HG02623 (cell line): ENCODE measurements around the gene CLCN6.

Source experiments
- ATAC-seq: cut with Tn5 transposase; IDR thresholded peaks from one replicate; pipeline ENCODE4 v1.9.1; 2021; ENCODE audit warnings: moderate library complexity; ENCODE audit not compliant: unreplicated experiment

The CLCN6 gene

GRCh38 chr1:11874624-11875023 is 68.6 kb downstream of the CLCN6 start:
- no peak for ATAC-seq

- ATAC-seq = no peak
Observed at GRCh38 chr1:11875094-11875493, 69.1 kb downstream of the CLCN6 start.

GRCh38 chr1:11877074-11877473 is 71.1 kb downstream of the CLCN6 start:
- no peak for ATAC-seq

- ATAC-seq = no peak
Observed at GRCh38 chr1:11878081-11878890, 72.3 kb downstream of the CLCN6 start.

- no peak for ATAC-seq
Observed at GRCh38 chr1:11878891-11879190, 72.8 kb downstream of the CLCN6 start.

GRCh38 chr1:11879311-11880180 is 73.6 kb downstream of the CLCN6 start:
- no peak for ATAC-seq

- no peak for ATAC-seq
Observed at GRCh38 chr1:11880181-11880575, 74.2 kb downstream of the CLCN6 start.

- ATAC-seq = no peak
Observed at GRCh38 chr1:11880911-11881748, 75.1 kb downstream of the CLCN6 start.

- ATAC-seq = no peak
Observed at GRCh38 chr1:11881749-11882441, 75.9 kb downstream of the CLCN6 start.

- no peak for ATAC-seq
Observed at GRCh38 chr1:11882814-11883538, 77.0 kb downstream of the CLCN6 start.

- ATAC-seq = no peak
Observed at GRCh38 chr1:11885916-11886315, 79.9 kb downstream of the CLCN6 start.

- ATAC-seq = no peak
Observed at GRCh38 chr1:11886986-11887665, 81.1 kb downstream of the CLCN6 start.

GRCh38 chr1:11887666-11888007 is 81.6 kb downstream of the CLCN6 start:
- ATAC-seq = no peak

GRCh38 chr1:11888206-11888876 is 82.3 kb downstream of the CLCN6 start:
- ATAC-seq = no peak

GRCh38 chr1:11888877-11889208 is 82.9 kb downstream of the CLCN6 start:
- no peak for ATAC-seq

GRCh38 chr1:11891433-11892186 is 85.6 kb downstream of the CLCN6 start:
- ATAC-seq = no peak
